Activated gamma-delta T cell treated with Interleukin-2 at 50 U/mL for 16 hours (primary cell): Measurements from ENCODE around the gene COG3.

ENCODE experiments used
- DNase-seq: peaks from one replicate; pipeline ENCODE4 v3.0.0-alpha.2; 2020

Gene COG3

DNA sequence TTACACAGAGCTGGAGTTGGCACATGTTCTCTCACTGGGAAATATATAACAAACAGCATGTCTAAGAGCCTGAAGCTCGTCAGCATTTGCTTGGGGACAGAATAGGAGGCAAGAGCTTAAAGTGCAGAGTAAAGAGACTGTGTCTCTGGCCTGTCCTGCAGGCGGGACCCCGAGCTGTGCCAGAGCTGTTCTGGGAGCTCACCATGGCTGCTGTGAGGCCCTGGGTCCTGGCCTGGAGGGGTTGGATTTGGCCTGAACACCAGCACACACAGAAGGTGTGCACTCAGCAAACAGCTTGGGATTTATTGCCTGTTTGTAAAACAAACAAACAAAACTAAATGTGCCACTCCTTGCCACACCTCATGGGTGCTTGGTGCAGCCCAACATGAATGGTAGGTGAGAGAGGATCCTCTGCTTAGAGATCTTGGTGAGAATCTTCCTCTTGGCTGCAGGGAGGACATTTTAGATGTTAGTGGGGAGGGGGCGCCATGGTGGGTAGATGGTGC, 89.9 kb downstream of the COG3 start:
- no peak for DNase-seq

DNA sequence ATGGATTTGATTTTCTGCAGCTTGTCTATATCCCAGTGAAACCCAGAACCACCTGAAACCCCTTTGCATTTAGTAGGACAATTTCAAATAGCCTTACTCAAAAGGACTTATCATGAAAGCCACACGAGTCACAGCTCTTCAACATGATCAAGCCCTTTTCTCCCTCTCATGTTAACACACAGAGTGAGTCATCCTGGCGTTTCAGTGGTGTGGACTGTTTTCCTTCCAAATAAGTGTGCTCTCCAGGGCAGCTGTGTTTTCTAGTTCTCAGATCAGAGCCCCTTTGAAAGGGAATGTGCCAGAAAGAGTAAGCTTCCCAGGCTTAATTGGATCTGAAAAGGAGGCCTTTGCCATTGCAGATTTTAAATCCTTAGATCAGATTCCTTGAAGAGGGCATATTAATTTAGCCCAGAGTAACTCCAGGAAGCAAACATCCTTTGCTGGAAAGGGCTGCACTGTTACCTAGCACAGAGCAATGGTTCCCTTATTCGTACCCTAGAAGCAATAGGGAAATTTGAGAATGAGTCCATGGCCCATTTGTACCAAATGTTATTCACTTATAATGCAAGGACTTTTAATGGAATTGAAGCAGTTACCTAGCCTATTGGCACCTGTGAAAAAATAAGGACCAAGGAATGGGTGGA, 99.5 kb downstream of the COG3 start:
- no peak for DNase-seq

DNA sequence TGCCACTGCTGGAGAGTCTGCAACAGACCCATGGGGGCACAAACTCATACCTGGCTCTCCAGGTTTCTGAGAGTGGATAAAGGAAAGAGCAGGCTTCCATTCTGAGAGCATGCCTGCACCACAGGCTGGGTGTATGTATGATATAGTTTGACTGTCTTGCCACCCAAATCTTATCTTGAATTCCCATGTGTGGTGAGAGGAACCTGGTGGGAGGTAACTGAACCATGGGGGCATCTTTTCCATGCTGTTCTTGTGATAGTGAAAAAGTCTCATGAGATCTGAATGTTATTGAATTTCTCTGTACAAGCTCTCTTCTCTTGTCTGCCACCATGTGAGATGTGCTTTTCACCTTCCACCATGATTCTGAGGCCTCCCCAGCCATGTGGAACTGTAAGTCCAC, 100.6 kb downstream of the COG3 start:
- DNase-seq: no peak

DNA sequence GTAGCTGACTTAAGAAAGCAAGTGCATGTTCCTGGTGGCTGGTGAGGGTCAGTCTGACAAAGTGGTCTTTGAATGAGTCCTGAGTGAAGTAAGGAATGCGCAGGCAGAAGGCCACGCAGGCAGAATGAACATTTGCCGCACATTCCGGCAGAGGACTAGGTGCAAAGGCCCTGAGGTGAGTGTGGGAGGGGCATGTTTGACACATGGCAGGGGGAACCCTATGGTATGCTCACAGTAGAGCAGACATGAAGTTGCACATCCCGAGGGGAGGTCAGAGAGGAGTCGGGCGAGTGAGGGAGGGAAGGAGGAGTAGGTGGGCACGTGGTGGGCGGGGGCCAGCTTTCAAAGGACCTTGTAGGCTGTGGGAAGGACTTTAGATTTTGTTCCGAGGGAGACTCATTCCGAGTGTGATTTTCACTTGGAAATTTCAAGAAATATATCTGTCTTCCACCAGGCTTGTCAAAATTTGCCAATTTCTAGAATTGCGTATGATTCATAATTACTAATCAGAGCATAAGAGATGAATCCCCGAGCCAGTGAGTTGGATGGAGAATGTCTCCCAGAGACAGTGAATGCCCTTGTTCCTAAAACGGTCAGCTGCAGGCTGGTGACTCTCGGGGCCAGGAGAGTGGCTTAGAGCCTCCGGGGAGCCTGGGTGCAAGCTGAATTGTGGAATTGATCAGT, 110.5 kb downstream of the COG3 start:
- DNase-seq: no peak

- no peak for DNase-seq
Measured at GRCh38 chr13:45575830-45576180, 111.1 kb downstream of the COG3 start.

- DNase-seq: no peak
Measured at GRCh38 chr13:45576466-45576865, 111.7 kb downstream of the COG3 start.

GRCh38 chr13:45582408-45583076, 117.8 kb downstream of the COG3 start:
- DNase-seq: no peak

GRCh38 chr13:45584816-45585215, 120.1 kb downstream of the COG3 start:
- DNase-seq: no peak
